ENCODE data around the gene MAOB.

DNA sequence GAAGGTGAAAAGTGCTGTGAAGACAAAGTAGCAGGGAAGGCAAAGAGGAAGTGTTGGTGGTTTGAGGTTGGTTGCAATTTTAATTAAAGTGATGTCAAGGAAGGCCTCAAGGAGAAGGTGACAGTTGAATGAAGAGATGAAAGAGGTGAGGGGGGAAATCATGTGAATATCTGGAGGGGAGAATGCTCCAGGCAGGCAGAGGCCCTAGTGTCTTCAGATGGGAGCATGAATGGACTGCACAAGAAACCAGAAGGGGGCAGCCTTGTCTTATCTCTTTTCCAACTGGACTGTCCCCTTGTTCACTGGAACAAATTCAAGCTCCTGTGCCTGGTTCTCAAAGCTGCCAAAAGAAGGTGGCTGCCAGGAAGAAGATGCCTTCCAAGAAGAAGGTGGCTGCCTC is 68.4 kb downstream of the MAOB start:
- TF ChIP-seq, protein P1, sequence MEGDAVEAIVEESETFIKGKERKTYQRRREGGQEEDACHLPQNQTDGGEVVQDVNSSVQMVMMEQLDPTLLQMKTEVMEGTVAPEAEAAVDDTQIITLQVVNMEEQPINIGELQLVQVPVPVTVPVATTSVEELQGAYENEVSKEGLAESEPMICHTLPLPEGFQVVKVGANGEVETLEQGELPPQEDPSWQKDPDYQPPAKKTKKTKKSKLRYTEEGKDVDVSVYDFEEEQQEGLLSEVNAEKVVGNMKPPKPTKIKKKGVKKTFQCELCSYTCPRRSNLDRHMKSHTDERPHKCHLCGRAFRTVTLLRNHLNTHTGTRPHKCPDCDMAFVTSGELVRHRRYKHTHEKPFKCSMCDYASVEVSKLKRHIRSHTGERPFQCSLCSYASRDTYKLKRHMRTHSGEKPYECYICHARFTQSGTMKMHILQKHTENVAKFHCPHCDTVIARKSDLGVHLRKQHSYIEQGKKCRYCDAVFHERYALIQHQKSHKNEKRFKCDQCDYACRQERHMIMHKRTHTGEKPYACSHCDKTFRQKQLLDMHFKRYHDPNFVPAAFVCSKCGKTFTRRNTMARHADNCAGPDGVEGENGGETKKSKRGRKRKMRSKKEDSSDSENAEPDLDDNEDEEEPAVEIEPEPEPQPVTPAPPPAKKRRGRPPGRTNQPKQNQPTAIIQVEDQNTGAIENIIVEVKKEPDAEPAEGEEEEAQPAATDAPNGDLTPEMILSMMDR (IDR thresholded peaks at IDR 0.05), result peak in 2 of 4 donors; percentile 28 to 30
- no peak for TF ChIP-seq POLR2A (IDR thresholded peaks at IDR 0.05)
